A549 treated with Hydrocortisone at 1 μM for 4 hours (cell line): ENCODE data around the gene MT1M. TPM values are rescaled to one million over a fixed set of nuclear protein-coding genes. Genes with fewer than 3 reads are reported as not detected.

Source experiments
- total RNA-seq: library from RNA; stranded (reverse); fragments of 200-300 nt; extraction: Qiagen RNA extraction; gene quantifications from 5 replicates; pipeline ENCODE4 v1.2.3, GENCODE V29; 2022

MT1M gene
- total RNA-seq: 0.32 TPM in 1 of 5 replicates, not detected in the others

DNA sequence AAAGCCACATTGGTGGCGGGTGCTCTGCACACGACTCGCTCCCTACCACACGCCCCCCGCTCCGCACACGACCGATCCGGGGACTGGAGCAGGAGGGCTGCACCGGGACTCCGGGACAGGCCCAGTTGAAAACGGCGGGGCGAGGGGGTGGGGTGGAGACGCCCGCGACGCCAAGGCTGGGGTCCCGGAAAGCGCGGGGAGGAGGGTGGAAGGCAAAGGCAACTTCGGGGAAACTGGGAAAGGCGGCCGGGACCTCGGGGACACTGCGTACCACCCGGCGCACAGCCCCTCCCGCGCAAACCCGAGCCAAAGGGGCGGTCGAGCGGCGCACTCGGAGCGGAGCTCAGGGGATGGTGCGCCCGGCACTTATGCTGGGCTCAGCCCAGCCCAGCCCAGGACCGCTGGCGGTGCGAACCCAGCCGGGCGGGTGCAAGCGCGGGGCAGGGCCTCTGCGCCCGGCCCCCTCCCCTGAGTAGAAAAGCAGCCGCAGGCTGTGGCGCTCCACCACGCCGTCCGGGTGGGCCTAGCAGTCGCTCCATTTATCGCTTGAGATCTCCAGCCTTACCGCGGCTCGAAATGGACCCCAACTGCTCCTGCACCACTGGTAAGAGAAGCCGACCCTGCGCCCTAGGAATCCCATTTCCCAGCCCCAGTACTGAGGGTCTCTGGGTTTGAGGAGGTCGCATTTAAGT lies at the start of gene MT1M:
TSS of gene MT1M (plus strand) at position 504 of the 692 bp plus-strand sequence. CDS start at position 577, 73 bp downstream.

DNA sequence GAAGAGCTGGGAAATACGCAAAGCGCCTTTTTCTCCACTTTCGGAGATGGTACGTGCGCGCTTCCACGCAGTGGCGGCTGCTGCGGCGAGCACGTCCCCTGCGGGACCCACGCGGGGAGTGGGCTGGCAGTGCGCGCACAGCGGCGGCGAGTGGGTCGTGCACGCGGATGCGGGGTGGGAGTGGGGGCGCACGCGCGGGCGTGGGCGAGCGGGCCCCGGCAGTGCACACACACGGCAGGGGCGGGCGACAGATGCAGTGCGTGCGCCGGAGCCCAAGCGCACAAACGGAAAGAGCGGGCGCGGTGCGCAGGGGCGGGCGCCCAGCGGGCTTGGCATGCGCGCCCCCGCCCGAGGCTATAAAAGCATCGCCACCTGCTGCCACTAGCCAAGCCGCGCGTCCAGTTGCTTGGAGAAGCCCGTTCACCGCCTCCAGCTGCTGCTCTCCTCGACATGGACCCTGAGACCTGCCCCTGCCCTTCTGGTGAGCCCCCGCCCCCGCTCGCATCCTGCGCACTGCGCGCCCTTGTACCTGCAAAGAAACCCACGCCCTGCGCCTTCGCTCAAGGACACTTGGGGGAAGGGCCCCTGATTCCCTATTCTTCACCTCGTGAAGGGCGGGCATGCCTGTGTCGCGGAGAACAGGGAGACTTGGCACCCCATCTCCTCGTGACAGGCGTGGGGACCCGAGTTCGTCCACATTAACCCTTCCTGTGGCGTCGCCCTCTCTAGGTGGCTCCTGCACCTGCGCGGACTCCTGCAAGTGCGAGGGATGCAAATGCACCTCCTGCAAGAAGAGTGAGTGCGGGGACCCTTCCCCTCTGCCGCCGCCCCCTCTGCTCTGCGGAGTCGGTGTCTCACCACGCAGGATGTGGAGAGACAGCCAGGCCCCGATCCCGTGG lies 43.1 kb upstream of the MT1M start, which contains the start of gene MT3:
TSS of gene MT3 (plus strand) at position 388 of the 899 bp plus-strand sequence. CDS start at position 451, 63 bp downstream.

DNA sequence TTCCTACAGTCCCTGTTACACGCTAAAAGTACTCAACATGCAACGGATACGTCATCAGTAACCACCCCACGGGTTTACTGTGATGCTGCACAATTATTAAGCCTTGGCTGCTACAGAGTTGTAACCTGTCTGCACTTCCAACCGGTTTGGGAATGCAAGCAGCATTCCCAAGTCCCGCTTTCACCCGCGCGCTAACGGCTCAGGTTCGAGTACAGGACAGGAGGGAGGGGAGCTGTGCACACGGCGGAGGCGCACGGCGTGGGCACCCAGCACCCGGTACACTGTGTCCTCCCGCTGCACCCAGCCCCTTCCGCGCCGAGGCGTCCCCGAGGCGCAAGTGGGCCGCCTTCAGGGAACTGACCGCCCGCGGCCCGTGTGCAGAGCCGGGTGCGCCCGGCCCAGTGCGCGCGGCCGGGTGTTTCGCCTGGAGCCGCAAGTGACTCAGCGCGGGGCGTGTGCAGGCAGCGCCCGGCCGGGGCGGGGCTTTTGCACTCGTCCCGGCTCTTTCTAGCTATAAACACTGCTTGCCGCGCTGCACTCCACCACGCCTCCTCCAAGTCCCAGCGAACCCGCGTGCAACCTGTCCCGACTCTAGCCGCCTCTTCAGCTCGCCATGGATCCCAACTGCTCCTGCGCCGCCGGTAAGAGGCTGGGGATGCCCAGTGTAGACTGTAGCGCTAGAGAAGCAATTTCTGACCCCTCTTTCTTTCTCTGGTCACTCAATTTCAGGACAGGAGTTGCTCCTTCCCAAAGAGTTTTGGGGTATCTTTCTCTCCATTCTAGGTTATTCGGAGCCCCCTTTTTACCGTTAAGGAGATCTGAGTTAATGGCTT lies 24.2 kb upstream of the MT1M start, which contains the start of gene MT2A:
TSS of gene MT2A (plus strand) at position 542 of the 833 bp plus-strand sequence. CDS start at position 614, 72 bp downstream.

DNA sequence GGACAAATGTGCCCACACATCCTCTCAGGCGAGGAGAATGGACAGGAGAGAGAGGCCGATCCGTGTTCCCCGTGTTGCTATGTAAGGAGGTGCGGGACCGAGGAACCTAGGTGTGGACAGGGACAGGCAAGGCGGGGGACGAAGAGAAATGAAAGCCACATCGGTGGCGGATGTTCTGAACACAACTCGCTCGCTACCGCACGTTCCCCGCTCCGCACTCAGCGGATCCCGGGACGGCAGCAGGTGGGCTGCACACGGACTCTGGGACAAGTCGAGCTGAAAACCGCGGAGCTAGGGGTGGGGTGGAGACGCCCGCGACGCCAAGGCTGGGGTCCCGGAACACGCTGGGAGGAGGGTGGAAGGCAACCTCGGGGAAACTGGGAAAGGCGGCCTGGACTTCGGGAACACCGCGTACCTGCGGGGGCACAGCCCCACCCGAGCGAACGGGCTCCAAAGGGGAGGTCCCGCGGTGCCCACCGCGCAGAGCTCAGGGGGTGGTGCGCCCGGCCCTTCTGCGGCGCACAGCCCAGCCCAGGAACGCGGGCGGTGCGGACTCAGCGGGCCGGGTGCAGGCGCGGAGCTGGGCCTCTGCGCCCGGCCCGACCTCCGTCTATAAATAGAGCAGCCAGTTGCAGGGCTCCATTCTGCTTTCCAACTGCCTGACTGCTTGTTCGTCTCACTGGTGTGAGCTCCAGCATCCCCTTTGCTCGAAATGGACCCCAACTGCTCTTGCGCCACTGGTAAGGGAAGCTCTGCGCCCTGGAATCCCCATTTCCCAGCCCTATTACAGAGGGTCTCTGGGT lies 7.1 kb upstream of the MT1M start, which contains the start of gene MT1E:
TSS of gene MT1E (plus strand) at position 642 of the 803 bp plus-strand sequence. CDS start at position 713, 71 bp downstream.

DNA sequence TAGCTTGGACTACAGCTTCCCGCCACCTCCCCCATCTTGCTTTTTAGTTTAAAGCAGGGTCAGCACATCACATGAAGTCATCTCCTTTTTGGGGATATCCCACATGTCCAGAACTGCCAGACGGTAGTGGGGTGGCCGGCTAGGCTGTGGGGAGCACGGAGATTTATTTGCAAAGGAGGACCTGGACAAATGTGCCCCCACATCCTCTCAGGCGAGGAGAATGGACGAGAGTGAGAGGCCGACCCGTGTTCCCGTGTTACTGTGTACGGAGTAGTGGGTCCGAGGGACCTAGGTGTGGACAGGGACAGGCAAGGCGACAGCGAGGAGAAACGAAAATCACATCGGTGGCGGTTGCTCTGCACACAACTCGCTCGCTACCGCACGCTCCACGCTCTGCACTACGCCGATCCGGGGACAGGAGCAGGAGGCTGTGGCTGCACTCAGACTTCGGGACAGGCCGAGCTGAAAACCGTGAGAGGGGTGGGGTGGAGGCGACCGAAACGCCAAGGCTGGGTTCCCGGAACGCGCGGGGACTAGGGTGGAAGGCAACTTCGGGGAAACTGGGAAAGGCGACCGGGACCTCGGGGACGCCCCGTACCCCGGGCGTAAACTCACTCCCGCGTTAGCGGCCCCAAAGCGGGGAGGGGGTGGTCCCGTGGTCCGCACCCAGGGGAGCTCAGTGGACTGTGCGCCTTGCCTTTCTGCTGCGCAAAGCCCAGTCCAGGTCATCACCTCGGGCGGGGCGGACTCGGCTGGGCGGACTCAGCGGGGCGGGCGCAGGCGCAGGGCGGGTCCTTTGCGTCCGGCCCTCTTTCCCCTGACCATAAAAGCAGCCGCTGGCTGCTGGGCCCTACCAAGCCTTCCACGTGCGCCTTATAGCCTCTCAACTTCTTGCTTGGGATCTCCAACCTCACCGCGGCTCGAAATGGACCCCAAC lies 5.6 kb downstream of the MT1M start, which contains the start of gene MT1A:
TSS of gene MT1A (plus strand) at position 853 of the 937 bp plus-strand sequence. CDS start at position 926, 73 bp downstream.

DNA sequence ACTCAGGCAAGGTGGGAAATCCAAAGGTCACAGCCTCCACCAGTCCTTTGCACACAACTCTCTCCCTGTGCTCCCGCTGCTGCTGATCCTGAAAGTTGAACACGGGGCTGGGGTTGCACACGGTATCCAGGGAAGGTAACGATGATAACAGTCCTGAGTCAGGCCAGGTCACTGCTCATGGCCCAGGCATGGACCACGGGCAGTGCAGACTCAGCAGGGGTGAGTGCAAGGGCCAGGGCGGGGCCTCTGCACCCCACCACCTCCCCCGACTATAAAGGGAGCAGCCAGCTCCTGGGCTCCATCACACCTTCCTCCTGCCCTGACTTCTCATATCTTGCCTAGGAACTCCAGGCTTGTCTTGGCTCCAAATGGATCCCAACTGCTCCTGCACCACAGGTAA lies 19.1 kb downstream of the MT1M start, which contains the start of gene MT1B:
TSS of gene MT1B (plus strand) at position 301 of the 400 bp plus-strand sequence. CDS start at position 369, 68 bp downstream.

DNA sequence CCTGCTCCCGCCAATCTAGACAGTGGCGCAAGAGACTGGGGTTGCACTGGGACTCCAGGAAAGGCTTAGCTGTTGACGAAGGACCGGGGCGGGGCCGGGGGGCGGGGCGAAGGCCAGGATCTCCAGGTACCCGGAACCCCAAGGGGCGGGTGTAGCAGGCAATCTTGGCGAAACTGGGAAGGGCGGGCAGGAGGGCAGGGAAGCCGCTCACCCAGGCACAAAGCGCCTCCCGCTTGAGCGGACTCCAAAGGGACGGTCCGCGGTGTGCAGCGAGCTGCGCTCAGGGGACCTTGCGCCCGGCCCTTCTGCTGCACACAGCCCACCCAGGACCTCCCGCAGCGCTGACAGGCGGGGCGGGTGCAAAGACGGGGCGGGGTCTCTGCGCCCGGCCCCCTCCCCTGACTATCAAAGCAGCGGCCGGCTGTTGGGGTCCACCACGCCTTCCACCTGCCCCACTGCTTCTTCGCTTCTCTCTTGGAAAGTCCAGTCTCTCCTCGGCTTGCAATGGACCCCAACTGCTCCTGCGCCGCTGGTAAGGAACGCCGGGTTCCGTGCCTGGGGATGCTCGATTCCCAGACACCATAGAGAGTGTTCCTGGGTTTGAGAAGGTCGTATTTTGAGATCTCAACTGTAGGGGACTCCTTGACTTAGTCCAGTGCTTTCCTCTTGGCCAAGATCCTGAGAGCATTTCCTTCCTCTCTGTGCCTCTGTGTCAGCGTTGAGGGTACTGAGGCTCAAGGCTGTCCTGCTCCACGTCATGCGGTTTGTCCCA lies 25.3 kb downstream of the MT1M start, which contains the start of gene MT1F:
TSS of gene MT1F (plus strand) at position 405 of the 772 bp plus-strand sequence. CDS start at position 505, 100 bp downstream.

DNA sequence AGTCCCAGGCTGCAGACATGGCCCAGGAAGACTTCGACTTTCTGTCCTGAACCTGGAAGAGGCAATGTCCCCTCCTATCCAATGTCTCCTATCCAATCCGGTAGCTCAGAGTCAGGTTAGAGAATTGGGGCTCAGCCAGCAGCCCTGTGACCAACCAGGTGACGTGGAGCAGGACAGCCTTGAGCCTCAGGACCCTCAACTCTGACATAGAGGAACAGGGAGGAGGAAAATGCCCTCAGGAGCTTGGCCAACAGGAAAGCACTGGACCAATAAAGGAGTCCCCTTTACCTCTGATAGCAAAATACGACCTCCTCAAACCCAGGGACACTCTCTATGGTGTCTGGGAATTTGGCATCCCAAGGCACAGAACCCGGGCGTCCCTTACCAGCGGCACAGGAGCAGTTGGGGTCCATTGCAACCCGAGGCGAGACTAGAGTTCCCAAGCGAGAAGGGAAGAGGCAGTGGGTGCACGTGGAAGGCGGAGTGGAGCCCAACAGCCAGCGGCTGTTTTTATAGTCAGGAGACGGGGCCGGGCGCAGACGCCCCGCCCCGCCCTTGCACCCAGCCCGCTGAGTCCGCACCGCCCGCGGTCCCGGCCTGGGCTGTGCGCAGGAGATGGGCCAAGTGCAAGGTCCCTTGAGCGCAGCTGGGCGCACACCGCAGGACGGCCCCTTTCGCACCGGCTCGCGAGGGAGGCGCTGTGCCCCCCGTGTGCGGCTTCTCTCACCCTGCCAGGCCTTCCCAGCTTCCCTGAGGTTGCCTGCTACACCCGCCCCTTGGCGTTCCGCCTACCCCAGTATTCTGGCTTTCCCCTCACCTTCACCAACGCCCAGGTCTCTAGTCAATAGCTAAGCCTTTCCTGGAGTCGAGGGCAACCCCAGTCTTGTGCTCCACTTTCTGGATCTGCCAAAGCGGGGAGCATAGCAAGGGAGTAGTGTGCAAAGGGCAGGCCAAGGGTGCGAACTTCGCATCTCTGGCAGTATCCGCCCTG lies 35.4 kb downstream of the MT1M start, which contains the start of gene MT1G:
TSS of gene MT1G (minus strand) at position 485 of the 991 bp plus-strand sequence. CDS start at position 413, 72 bp downstream.

DNA sequence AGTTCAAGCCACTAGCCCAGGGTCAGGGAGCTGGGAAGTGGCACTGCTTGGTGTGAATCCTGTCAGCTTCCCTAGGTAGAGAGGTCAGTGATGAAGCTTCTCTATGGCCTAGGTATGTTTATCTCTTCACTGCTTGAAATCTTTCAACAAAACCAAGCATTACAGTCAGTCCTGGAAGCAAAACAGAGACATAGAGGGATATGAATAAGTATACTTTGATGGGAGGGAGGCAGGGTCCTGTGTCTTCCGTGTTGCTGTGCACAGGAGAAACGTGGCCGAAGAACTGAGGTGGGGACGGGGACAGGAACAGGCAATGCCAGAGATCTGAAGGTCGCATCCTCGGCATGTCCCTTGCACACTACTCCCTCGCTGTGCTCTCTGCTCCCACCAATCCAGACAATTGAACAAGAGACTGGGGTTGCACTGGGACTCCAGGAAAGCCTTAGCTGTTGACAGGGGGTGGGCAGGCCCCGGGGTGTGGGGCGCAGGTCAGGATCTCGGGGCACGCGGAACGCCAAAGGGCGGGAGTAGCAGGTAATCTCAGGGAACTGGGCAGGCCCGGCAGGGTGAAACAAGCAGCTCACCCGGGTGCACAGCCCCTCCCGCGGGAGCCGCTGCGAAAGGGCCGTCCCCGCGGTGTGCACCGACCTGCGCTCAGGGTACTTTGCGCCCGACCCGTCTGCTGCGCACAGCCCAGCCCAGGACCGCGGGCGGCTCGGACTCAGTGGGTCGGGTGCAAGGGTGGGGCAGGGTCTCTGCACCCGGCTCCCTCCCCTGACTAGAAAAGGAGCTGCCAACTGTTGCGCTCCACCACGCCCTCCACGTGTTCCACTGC lies 36.8 kb downstream of the MT1M start, which contains the start of gene MT1H:
TSS of gene MT1H (plus strand) at position 810 of the 835 bp plus-strand sequence. CDS start 71 bp downstream, outside the sequence.

DNA sequence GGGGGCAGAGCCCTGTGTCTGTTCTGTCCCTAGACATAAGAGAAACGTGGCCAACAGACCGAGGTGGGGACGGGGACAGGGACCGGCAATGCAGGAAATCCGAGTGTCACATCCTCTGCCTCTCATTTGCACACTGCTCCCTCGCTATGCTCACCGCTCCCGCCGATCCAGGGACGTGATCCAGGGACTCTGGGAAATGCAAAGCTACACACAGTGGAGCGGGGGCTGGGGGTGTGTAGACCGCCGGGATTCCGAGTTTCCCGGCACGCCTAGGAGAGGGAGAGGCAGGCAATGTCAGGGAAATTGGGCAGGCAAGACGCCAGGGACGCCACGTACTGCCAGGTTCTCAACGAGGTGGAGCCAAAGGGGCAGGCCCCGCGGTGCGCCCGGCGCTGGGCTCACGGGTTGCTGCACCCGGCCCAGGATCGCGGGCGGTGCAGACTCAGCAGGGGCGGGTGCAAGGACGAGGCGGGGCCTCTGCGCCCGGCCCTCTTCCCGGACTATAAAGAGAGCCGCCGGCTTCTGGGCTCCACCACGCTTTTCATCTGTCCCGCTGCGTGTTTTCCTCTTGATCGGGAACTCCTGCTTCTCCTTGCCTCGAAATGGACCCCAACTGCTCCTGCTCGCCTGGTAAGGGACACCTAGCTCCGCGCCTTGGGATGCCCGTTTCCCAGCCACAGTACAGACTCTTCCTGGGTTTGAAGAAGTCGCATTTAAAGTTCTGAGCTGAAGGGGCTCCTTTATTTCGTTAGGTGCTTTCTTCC lies 49.7 kb downstream of the MT1M start, which contains the start of gene MT1X:
TSS of gene MT1X (plus strand) at position 532 of the 764 bp plus-strand sequence. CDS start at position 603, 71 bp downstream.

Other genes with a start within 250 kb of the MT1M start
- 59.0 to 73.2 TPM (median 68.4 TPM) in 5 replicates for gene AMFR, start 207.1 kb upstream of the MT1M start, total RNA-seq
- gene NUDT21, start 181.3 kb upstream of the MT1M start, total RNA-seq: 104 to 118 TPM (median 113 TPM) in 5 replicates
- 70.9 to 127 TPM (median 82.1 TPM) in 5 replicates for gene OGFOD1, start 181.1 kb upstream of the MT1M start, total RNA-seq
- 19.6 to 30.5 TPM (median 22.5 TPM) in 5 replicates for gene BBS2, start 112.6 kb upstream of the MT1M start, total RNA-seq
- not detected in 5 replicates for gene MT4, start 67.6 kb upstream of the MT1M start, total RNA-seq
- 0.58 to 0.88 TPM (median 0.67 TPM) in 5 replicates for gene MT3, start 43.1 kb upstream of the MT1M start, total RNA-seq
- 1,747 to 3,145 TPM (median 2,510 TPM) in 5 replicates for gene MT2A, start 24.1 kb upstream of the MT1M start, total RNA-seq
- gene MT1E, start 6.9 kb upstream of the MT1M start, total RNA-seq: 0.13 to 0.17 TPM in 2 of 5 replicates, not detected in the others
- gene MT1A, start 6.0 kb downstream of the MT1M start, total RNA-seq: 22.0 to 34.8 TPM (median 26.9 TPM) in 5 replicates
- 0.53 to 0.73 TPM (median 0.66 TPM) in 3 of 5 replicates, not detected in the others for gene MT1B, start 19.2 kb downstream of the MT1M start, total RNA-seq
- 17.7 to 28.2 TPM (median 18.4 TPM) in 5 replicates for gene MT1F, start 25.3 kb downstream of the MT1M start, total RNA-seq
- not detected in 5 replicates for gene MT1G, start 35.4 kb downstream of the MT1M start, total RNA-seq
- gene MT1H, start 37.2 kb downstream of the MT1M start, total RNA-seq: not detected in 5 replicates
- gene MT1X, start 49.8 kb downstream of the MT1M start, total RNA-seq: 557 to 892 TPM (median 709 TPM) in 5 replicates
- gene NUP93, start 97.5 kb downstream of the MT1M start, total RNA-seq: 93.5 to 107 TPM (median 99.5 TPM) in 5 replicates
- gene SLC12A3, start 232.5 kb downstream of the MT1M start, total RNA-seq: 0.10 TPM in 1 of 5 replicates, not detected in the others